CD4-positive, alpha-beta T cell treated with Interleukin-15 for 1 hour (primary cell): ENCODE measurements around the gene TP53I13.
A peak's percentile ranks its signal among the peaks of the same experiment; 100 is the strongest.

Source experiments
- DNase-seq: peaks from one replicate; pipeline ENCODE4 v3.0.0-alpha.2; 2020

The TP53I13 gene

GRCh38 chr17:29567554-29568330, 759 bp upstream of the TP53I13 start:
- peak; percentile 77 for DNase-seq

- no peak for DNase-seq
These were observed 897 bp downstream of the TP53I13 start for GRCh38 chr17:29569245-29569950.

- peak; percentile 8 for DNase-seq
These were observed 2.0 kb downstream of the TP53I13 start for GRCh38 chr17:29570521-29570920.

- DNase-seq = peak; percentile 7
These were observed 3.0 kb downstream of the TP53I13 start for GRCh38 chr17:29571486-29571882.

GRCh38 chr17:29571883-29572681, 3.6 kb downstream of the TP53I13 start:
- peak; percentile 14 for DNase-seq

- peak; percentile 56 for DNase-seq
These were observed 4.4 kb downstream of the TP53I13 start for GRCh38 chr17:29572691-29573557.

- peak; percentile 11 for DNase-seq
These were observed 5.0 kb downstream of the TP53I13 start for GRCh38 chr17:29573558-29573869.

- peak; percentile 10 for DNase-seq
These were observed 5.6 kb downstream of the TP53I13 start for GRCh38 chr17:29573871-29574731.

GRCh38 chr17:29574732-29575510, 6.4 kb downstream of the TP53I13 start:
- no peak for DNase-seq

- no peak for DNase-seq
These were observed 7.2 kb downstream of the TP53I13 start for GRCh38 chr17:29575511-29576213.

GRCh38 chr17:29576214-29577000, 7.9 kb downstream of the TP53I13 start:
- DNase-seq = no peak

GRCh38 chr17:29577001-29577370, 8.5 kb downstream of the TP53I13 start:
- no peak for DNase-seq

- no peak for DNase-seq
These were observed 9.1 kb downstream of the TP53I13 start for GRCh38 chr17:29577385-29578211.

GRCh38 chr17:29578626-29579485, 10.4 kb downstream of the TP53I13 start:
- DNase-seq = no peak

GRCh38 chr17:29579866-29580771, 11.6 kb downstream of the TP53I13 start:
- peak; percentile 90 for DNase-seq

GRCh38 chr17:29581583-29582253, 13.2 kb downstream of the TP53I13 start:
- DNase-seq = no peak
